GM11168 (cell line): Measurements from ENCODE around the gene LPP.

Source experiments
- in situ Hi-C: fragments of 300-500 bp; cut with MboI; formaldehyde crosslinking; loops from one replicate; pipeline ENCODE4 v1.12.0; 2022; ENCODE audit warnings: low sequenced_read_pairs; ENCODE audit not compliant: unreplicated experiment

Gene LPP

GRCh38 chr3:188316021-188316722, 162.2 kb downstream of the LPP start:
- in situ Hi-C loops, result no loop called here

DNA sequence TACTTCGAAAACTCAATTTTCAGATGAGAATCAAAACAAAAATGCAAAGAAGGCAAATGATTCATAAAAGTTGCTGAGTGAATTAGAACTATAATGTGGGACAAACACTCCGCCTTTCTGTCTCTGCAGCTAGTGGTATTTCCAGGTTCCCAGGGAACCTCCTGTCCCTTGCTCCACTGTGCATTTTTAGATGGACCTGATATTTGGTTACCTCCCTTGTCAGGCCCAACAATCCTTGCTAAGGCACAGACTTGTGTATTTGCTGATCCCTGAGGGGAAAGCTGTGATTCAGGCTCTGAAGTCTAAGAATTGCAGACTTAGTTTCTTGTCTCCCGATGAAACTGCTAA, 162.7 kb downstream of the LPP start:
- in situ Hi-C loops, result no loop called here

- in situ Hi-C loops, result no loop called here
Observed at GRCh38 chr3:188319569-188319968, 165.6 kb downstream of the LPP start.

GRCh38 chr3:188320757-188321156, 166.8 kb downstream of the LPP start:
- in situ Hi-C loops, result no loop called here

GRCh38 chr3:188321258-188321657, 167.3 kb downstream of the LPP start:
- in situ Hi-C loops, result no loop called here

GRCh38 chr3:188322135-188322887, 168.4 kb downstream of the LPP start:
- in situ Hi-C loops, result no loop called here

GRCh38 chr3:188323067-188323842, 169.3 kb downstream of the LPP start:
- in situ Hi-C loops, result no loop called here

- in situ Hi-C loops, result no loop called here
Observed at GRCh38 chr3:188326111-188326510, 172.2 kb downstream of the LPP start.

DNA sequence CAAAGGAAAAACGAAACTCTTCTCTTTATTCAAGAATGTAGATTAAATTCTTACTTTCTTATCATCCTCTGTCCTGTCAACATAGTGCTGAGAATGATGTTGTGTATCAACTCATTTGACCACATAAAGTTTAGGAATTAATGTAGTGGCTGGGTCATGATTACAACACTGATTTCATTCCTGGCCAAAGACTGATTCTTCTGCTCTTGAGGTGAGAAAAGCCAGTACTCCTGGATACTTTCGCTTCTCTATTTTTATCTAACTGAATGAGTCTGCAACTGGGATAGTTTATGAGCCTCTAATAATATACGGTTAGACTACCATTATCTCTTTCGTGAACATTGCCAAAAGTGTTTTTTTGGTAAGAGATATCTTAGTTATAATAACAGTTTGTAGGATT, 173.0 kb downstream of the LPP start:
- in situ Hi-C loops, result no loop called here

DNA sequence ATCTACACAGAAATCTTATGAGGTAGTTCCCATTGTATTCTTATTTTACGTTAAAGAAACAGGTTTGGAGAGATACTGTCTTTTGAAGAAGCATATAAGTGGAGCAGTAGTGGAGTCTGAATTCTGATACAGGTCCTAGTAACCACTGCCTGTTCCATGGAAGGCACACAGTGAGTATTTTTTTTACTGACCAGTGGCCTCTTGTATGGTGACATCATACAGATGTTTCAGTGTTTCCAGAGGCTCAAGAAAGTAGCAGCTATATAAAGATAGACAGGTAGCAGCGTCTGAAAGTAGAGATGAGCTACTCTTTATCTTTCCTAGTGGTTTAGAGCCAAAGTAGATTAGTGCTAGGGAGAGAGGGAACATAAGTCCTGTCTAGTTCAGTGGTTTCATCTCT, 173.5 kb downstream of the LPP start:
- in situ Hi-C loops, result no loop called here

- in situ Hi-C loops, result no loop called here
Observed at GRCh38 chr3:188330138-188330537, 176.2 kb downstream of the LPP start.

DNA sequence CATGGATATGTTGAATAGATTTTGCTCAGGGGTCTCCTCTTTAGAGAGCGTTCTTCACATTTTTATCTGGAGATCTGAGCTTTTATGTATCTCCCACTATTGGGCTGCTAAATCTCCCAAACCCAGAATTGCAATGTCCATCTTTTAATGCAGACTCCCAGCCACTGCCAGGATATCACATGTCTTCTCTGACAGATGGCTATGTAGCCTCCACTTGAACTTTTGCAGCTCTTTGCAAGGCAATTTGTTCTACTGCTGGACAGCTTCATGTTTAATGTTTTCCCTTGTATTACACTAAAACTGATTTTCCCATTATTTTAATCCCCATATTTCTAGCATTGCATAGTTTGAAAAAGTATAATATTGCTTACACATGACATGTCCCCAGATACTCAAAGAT, 177.2 kb downstream of the LPP start:
- in situ Hi-C loops, result no loop called here

DNA sequence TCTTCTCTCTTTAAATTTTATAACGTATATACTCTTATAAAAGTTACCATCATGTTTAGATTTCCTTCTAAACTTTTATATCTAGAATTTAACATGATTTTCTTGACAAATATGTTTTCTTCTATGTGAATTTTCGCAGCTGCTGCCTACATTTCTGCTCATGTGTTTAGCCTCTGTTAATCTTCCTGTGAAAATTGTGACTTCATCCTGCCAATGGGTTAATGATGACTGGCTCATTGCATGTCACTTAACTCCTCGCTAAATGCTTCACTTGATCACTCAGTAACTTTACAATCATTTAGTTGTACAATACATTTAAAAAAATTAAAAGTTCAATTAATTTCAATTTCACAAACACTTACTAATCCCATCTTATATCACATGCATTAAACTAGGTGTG, 178.1 kb downstream of the LPP start:
- in situ Hi-C loops, result no loop called here

DNA sequence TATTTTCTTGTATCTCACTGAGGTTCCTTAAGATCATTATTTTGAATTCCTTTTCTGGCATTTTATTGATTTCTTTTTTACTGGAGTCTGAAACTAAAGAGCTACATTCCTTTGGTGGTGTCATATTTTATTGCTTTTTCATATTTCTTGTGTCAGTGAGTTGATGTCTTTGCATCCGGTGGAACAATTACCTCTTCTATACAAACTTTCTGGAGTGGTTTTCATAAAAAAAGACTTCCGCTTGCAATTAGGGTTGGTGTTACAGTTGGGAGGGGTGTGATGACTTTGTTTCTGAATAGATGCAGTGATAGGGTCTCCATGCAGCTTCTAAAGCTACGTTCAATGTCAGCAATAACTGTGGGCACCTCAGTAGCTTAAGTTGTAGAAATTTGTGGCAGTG, 181.7 kb downstream of the LPP start:
- in situ Hi-C loops, result no loop called here

GRCh38 chr3:188336178-188336577, 182.2 kb downstream of the LPP start:
- in situ Hi-C loops, result no loop called here

GRCh38 chr3:188337232-188337631, 183.3 kb downstream of the LPP start:
- in situ Hi-C loops, result no loop called here

DNA sequence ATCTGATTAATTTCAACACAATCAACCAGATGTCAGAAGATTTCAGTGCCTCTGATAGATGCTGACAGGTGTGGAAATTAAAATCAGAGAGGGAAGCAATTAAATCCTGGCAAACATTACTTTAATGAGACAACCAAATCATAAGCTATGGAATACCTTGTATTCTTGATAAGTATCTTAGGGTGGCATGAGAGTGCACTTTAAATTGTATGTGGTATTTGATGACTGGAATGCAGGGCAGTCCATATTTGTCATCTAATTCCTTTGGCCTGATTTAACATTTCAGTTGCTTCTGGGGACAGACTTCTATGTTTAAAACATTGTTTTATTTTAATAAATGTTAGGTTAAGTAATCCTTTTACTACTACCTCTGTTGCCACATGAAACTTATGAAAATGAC, 184.1 kb downstream of the LPP start:
- in situ Hi-C loops, result no loop called here

DNA sequence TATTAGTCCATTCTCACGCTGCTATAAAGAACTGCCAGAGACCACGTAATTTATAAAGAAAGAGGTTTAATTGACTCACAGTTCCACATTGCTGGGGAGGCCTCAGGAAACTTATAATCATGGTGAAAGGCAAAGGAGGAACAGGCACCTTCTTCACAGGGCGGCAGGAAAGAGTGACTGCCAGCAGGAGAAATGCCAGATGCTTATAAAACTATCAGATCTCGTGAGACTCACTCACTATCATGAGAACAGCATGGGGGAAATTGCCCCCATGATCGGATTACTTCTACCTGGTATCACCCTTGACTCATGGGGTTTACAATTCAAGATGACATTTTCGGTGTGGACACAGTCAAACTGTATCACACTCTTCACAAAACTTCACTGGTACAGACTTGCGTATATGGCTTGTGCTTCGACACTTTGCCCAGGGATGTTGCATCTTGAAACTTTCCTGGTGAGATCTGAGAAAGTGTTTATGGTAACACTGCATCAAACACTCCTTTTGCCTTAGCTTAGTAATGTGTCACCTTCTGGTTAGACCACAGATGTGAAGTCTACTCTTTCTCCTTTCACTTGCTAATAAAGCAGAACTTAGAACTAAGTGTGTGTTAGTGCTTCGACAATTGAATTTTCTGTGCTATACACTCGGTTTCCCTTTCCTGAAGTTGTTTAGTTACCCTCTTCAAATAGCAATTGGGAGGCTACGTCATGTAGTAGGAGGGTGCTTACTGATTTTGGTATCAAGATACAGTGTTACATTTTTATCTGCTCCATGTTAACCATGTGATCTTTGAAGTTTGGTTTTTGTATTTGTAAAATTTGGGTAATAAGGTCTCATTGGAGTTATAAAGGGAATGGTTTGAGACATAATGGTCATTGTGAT, 185.7 kb downstream of the LPP start:
- in situ Hi-C loops, result no loop called here

- in situ Hi-C loops, result no loop called here
Observed at GRCh38 chr3:188341501-188341900, 187.5 kb downstream of the LPP start.

DNA sequence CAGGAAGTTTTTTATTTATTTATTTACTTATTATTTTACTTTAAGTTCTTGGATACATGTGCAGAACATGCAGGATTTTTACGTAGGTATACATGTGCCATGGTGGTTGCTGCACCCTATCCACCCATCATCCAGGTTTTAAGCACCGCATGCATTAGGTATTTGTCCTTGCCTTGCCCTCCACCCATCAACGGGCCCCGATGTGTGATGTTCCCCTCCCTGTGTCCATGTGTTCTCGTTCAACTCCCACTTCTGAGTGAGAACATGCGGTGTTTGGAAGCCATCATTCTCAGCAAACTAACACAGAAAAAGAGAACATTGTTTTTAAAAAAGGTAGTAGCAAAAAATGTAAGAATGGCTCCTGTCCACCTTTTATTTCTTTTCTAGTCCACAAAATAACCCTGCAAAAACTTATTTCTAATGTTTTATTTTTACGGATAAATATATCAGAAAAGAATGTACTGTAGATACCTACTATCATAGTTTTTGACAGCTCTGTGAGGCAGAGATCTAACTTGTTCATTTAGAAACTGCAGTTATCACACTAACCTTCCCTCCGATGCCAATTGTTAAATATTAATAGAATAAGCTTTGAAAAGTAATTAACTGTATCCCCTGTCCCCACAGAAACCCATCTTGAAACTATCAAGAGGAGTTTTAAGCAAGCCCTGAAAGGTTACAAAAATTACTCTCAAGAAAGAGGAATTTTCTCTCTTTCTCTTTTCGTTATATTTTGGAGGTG, 189.2 kb downstream of the LPP start:
- in situ Hi-C loops, result no loop called here
